HepG2 (cell line): ENCODE measurements around the gene GNGT2. TPM values are rescaled to one million over a fixed set of nuclear protein-coding genes. Genes with fewer than 3 reads are reported as not detected.

Experiments
- ATAC-seq: fragments of 200-7000 bp; cut with Tn5 transposase; 3 replicates; pipeline ENCODE4 v1.9.1; 2020; ENCODE audit warnings: mild to moderate bottlenecking, moderate library complexity
- BruUV-seq: library from RNA; stranded (reverse); fragments of 400-500 nt; replicated peaks from 2 replicates; lab custom pipeline; 2021; lab: Mats Ljungman, UMichigan
- CTCF ChIA-PET: fragments of 300-600 bp; formaldehyde crosslinking; extraction: SDS; loops from one replicate; lab custom pipeline; 2021; ENCODE audit warnings: low total read pairs, inconsistent platforms, low intra/inter-chr PET ratio; lab: Yijun Ruan, JAX
- POLR2A ChIA-PET: fragments of 350-600 bp; sonication (Branson Sonifier 250); formaldehyde crosslinking; loops from one replicate; lab custom pipeline; 2020; ENCODE audit warnings: antibody characterized with exemption, inconsistent platforms; lab: Yijun Ruan, JAX
- DNase-seq: peaks from one replicate; pipeline ENCODE4 v3.0.0-alpha.2; 2015; ENCODE audit warnings: low spot score
- FAIRE-seq: peaks from 3 replicates; lab custom pipeline; 2011; peaks lifted over from hg19 to GRCh38; lab: Jason Lieb, UNC
- H2AFZ ChIP-seq: one replicate; pipeline ENCODE4 v1.6.1; 2011; ENCODE audit warnings: low read length, inconsistent platforms
- H3K27ac ChIP-seq: fragments of 300-600 bp; 3 replicates; pipeline ENCODE4 v1.8.0; 2011; ENCODE audit warnings: mixed run types, mild to moderate bottlenecking, mixed read lengths, low read length, inconsistent platforms; ENCODE audit not compliant: insufficient read depth; ENCODE audit errors: extremely low read length
- H3K27me3 ChIP-seq, 2 experiments: fragments of 200-600 bp in 1 of 2; 2 replicates in 1 of 2; 3 replicates in 1 of 2; pipeline versions ENCODE4 v1.6.0 to v1.8.0; 2011; ENCODE audit warnings: low read length in 2 of 2, mild to moderate bottlenecking in 2 of 2, moderate library complexity in 2 of 2, inconsistent platforms in 1 of 2; ENCODE audit not compliant: insufficient read depth in 2 of 2, control insufficient read depth in 1 of 2
- H3K36me3 ChIP-seq, 2 experiments: fragments of 200-600 bp in 1 of 2; replicated peaks in 1 of 2; 2 replicates in 1 of 2; 3 replicates in 1 of 2; pipeline versions ENCODE4 v1.5.1 to v1.8.0; 2011; ENCODE audit warnings: low read length in 2 of 2, inconsistent platforms in 1 of 2; ENCODE audit not compliant: insufficient read depth in 2 of 2, control insufficient read depth in 1 of 2
- H3K4me1 ChIP-seq: 2 replicates; pipeline ENCODE4 v1.5.1; 2012; ENCODE audit warnings: low read length, inconsistent platforms; ENCODE audit not compliant: insufficient read depth
- H3K4me2 ChIP-seq: 2 replicates; pipeline ENCODE4 v1.6.0; 2011; ENCODE audit warnings: low read depth, low read length, inconsistent platforms
- H3K4me3 ChIP-seq, 3 experiments: fragments of 200-600 bp in 1 of 3; sonication (generic), shearing (Covaris generic) in 1 of 3; replicated peaks in 1 of 3; 2 replicates each; pipeline ENCODE4 v1.5.1; 2011 to 2016; ENCODE audit warnings: low read length in 3 of 3, inconsistent platforms in 2 of 3, low read depth in 2 of 3, mild to moderate bottlenecking in 2 of 3, control low read depth in 1 of 3, mixed read lengths in 1 of 3; ENCODE audit not compliant: insufficient read depth in 1 of 3
- H3K79me2 ChIP-seq: one replicate; pipeline ENCODE4 v1.6.1; 2011; ENCODE audit warnings: low read length, inconsistent platforms; ENCODE audit not compliant: insufficient read depth
- H3K9ac ChIP-seq: 2 replicates; pipeline ENCODE4 v1.6.0; 2011; ENCODE audit warnings: mild to moderate bottlenecking, low read depth, low read length, inconsistent platforms; ENCODE audit not compliant: insufficient read depth
- H3K9me3 ChIP-seq: 2 replicates; pipeline ENCODE4 v1.5.1; 2012; ENCODE audit warnings: mild to moderate bottlenecking, low read length
- H4K20me1 ChIP-seq: 2 replicates; pipeline ENCODE4 v1.6.0; 2011; ENCODE audit warnings: inconsistent platforms, mild to moderate bottlenecking, low read length, moderate library complexity; ENCODE audit not compliant: insufficient read depth
- EEA1 ChIP-seq: sonication (generic); formaldehyde crosslinking; IDR thresholded peaks from 2 replicates; pipeline ENCODE4 v1.5.1; 2020; ENCODE audit warnings: mild to moderate bottlenecking, missing genetic modification reagents, borderline replicate concordance
- KLF16 ChIP-seq, 2 experiments: sonication (generic) in 1 of 2; formaldehyde crosslinking in 1 of 2; IDR thresholded peaks; 2 replicates each; pipeline versions ENCODE4 v1.6.1 to v1.8.0; 2016 to 2023; ENCODE audit warnings: missing genetic modification reagents in 2 of 2, missing compliant biosample characterization in 1 of 2
- MEIS2 ChIP-seq: sonication (generic); formaldehyde crosslinking; IDR thresholded peaks from 2 replicates; pipeline ENCODE4 v1.9.0; 2021; ENCODE audit warnings: mild to moderate bottlenecking, missing genetic modification reagents
- NFE2 ChIP-seq: sonication (generic); formaldehyde crosslinking; IDR thresholded peaks from 2 replicates; pipeline ENCODE4 v1.4.0; 2020; ENCODE audit warnings: missing genetic modification reagents
- ZBTB1 ChIP-seq: sonication (generic); formaldehyde crosslinking; IDR thresholded peaks from 2 replicates; pipeline ENCODE4 v1.4.0; 2020; ENCODE audit warnings: missing genetic modification reagents, borderline replicate concordance
- ZNF44 ChIP-seq: sonication (generic); formaldehyde crosslinking; IDR thresholded peaks from 2 replicates; pipeline ENCODE4 v1.5.1; 2020; ENCODE audit warnings: mild to moderate bottlenecking, missing genetic modification reagents
- ZNF788 ChIP-seq: sonication (generic); formaldehyde crosslinking; IDR thresholded peaks from 2 replicates; pipeline ENCODE4 v1.5.0; 2020; ENCODE audit warnings: mild to moderate bottlenecking, missing genetic modification reagents, borderline replicate concordance
- ZNF839 ChIP-seq: sonication (generic); formaldehyde crosslinking; IDR thresholded peaks from 2 replicates; pipeline ENCODE4 v1.4.0; 2020; ENCODE audit warnings: missing genetic modification reagents, mild to moderate bottlenecking, borderline replicate concordance
- WGBS: methylation state at CpG from one replicate; pipeline ENCODE4 v1.1.6; 2017; ENCODE audit warnings: low lambda C conversion rate; 5-methylcytosine and 5-hydroxymethylcytosine counted together
- in situ Hi-C: cut with HindIII; loops from 2 replicates; pipeline ENCODE4 v1.10.0; 2017; ENCODE audit warnings: low pct_unique_long_range_greater_than_20kb; ENCODE audit not compliant: extremely low pct_ligation_motif_present
- intact Hi-C: fragments of 100-400 bp; cut with micrococcal nuclease; formaldehyde crosslinking; loops from one replicate; pipeline ENCODE4 v1.10.0; 2022; ENCODE audit not compliant: unreplicated experiment
- polyA plus RNA-seq, 8 experiments: library from polyadenylated mRNA; depleted of rRNA in 3 of 8; stranded (reverse) in 7 of 8; unstranded in 1 of 8; fragments of >200 nt; fragmentation: Illumina TruSeq in 4 of 8; extraction: Trizol in 4 of 8; gene quantifications; 2 replicates each; pipeline versions ENCODE4 v1.2.1 to v1.2.3, GENCODE V29; 2011 to 2016; ENCODE audit warnings: low read depth in 4 of 8, missing spikeins in 1 of 8, mixed read lengths in 1 of 8; ENCODE audit not compliant: insufficient read depth in 1 of 8
- total RNA-seq, 5 experiments: library from RNA; depleted of rRNA; stranded (reverse); fragments of >200 nt; fragmentation: Illumina TruSeq; extraction: Trizol; gene quantifications; 2 replicates each; pipeline ENCODE4 v1.2.3, GENCODE V29; 2016; ENCODE audit warnings: low read depth in 1 of 5
- TF ChIP-seq, protein P1 (sequence below), 2 experiments: IDR thresholded peaks; 2 replicates each; pipeline ENCODE4 v1.6.1; 2011 to 2012; ENCODE audit warnings: low read length in 2 of 2, borderline replicate concordance in 1 of 2, low read depth in 1 of 2, mild to moderate bottlenecking in 1 of 2, moderate library complexity in 1 of 2
- TF ChIP-seq, protein P2 (sequence below): sonication (generic); formaldehyde crosslinking; IDR thresholded peaks from 2 replicates; pipeline ENCODE4 v1.8.1; 2023; ENCODE audit warnings: mild to moderate bottlenecking, missing genetic modification reagents, borderline replicate concordance
- TF ChIP-seq, protein P3 (sequence below): sonication (generic); formaldehyde crosslinking; IDR thresholded peaks from 2 replicates; pipeline ENCODE4 v1.4.0; 2020; ENCODE audit warnings: missing genetic modification reagents
- TF ChIP-seq, protein P4 (sequence below): sonication (generic); formaldehyde crosslinking; IDR thresholded peaks from 2 replicates; pipeline ENCODE4 v1.5.0; 2020; ENCODE audit warnings: missing genetic modification reagents, mild to moderate bottlenecking, borderline replicate concordance

Gene GNGT2
- total and polyA plus RNA-seq, 2 of the 13 experiments (the other 11 are each of a cell fraction or from before 2014, with no cell fraction given): not detected

DNA sequence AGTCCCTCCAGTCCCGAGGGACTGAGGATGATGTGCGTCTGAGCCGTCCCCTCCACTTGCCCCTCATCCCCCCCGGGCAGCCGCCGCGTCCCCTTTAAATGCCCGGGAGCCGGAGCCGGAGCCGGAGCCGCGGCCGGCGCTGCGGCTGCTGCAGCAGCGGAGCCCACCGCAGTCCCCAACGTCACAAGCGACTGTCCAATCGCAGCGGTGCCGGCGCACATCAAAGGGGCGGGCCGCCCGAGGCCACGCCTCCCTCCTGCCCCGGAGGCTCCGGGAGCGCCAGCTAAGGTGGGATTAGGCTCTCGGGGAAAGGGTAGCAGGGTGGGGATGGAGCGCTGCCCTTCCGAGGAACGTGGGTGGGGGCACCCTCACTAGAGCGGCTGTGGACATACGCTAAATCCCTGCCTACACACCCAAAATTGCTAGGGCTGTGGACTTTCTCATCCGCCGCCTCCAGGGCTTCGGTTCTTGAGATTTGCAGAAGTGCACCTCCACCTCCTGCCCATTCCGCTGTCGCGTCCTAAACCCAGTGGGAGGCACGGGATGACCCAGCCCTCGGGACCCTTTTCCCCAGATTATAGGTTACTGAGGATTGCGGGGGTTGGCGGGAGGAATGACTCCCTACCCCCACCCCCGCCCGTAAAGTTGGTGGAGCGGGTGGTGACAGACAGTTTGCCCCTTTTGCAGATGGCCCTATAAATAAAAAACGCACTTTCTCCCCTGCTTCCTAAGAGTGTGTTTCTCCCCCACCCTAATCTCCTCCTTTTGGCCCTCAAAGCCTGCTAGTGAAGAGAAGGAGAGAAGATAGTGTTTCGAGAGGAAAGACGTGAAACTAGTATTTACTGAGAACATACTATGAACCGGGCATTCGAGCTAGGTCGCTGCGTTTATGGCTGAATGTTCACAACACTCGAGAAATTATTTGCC lies 20.5 kb upstream of the GNGT2 start, which contains the start of gene PHOSPHO1:
Gene PHOSPHO1 (minus strand): TSS at position 152 of the 927 bp plus-strand sequence. CDS start 4,096 bp downstream, outside the sequence.
- ChIA-PET POLR2A (no interaction called here), CTCF (no interaction called here)
- 7% methylated on average over 33 of the region's 58 CpGs for WGBS
- no TSS peak for BruUV-seq
- DNase-seq: peak; percentile 73
- no peak within 1 kb of the TSS for H2AFZ ChIP-seq
- H3K4me2 ChIP-seq: peak within 1 kb of the TSS; percentile 84
- FAIRE-seq: no peak
- H3K9ac ChIP-seq: peak within 1 kb of the TSS; percentile 3; the same call in 1 of the 2 replicates
- no peaks in the 10 kb centered on the region for H3K9me3 ChIP-seq
- H3K27me3 ChIP-seq: peaks cover 2 to 45% of the 10 kb centered on the region in 2 experiments; a peak in 4 of 5 replicates
- peak; percentile 89 for ATAC-seq
- in situ Hi-C loops: no loop called here
- no peaks in the 10 kb centered on the region for H3K79me2 ChIP-seq
- no peak within 1 kb of the TSS for H3K27ac ChIP-seq
- peaks cover 30% of the 10 kb centered on the region for H3K4me1 ChIP-seq
- H3K36me3 ChIP-seq: no peaks in the 10 kb centered on the region
- H4K20me1 ChIP-seq: no peaks in the 10 kb centered on the region
- intact Hi-C loops: no loop called here
- peak within 1 kb of the TSS; percentile 41 to 74 (median 70) for H3K4me3 ChIP-seq
- no peak for TF ChIP-seq ZBTB1 (CRISPR knock-in tag)
- 0 out of 2 replicates have a peak, but pooled peaks have one; percentile 52 for TF ChIP-seq ZNF44 (CRISPR knock-in tag)
- no peak for TF ChIP-seq MEIS2 (CRISPR knock-in tag)
- TF ChIP-seq EEA1 (CRISPR knock-in tag): no peak
- TF ChIP-seq, protein P1, sequence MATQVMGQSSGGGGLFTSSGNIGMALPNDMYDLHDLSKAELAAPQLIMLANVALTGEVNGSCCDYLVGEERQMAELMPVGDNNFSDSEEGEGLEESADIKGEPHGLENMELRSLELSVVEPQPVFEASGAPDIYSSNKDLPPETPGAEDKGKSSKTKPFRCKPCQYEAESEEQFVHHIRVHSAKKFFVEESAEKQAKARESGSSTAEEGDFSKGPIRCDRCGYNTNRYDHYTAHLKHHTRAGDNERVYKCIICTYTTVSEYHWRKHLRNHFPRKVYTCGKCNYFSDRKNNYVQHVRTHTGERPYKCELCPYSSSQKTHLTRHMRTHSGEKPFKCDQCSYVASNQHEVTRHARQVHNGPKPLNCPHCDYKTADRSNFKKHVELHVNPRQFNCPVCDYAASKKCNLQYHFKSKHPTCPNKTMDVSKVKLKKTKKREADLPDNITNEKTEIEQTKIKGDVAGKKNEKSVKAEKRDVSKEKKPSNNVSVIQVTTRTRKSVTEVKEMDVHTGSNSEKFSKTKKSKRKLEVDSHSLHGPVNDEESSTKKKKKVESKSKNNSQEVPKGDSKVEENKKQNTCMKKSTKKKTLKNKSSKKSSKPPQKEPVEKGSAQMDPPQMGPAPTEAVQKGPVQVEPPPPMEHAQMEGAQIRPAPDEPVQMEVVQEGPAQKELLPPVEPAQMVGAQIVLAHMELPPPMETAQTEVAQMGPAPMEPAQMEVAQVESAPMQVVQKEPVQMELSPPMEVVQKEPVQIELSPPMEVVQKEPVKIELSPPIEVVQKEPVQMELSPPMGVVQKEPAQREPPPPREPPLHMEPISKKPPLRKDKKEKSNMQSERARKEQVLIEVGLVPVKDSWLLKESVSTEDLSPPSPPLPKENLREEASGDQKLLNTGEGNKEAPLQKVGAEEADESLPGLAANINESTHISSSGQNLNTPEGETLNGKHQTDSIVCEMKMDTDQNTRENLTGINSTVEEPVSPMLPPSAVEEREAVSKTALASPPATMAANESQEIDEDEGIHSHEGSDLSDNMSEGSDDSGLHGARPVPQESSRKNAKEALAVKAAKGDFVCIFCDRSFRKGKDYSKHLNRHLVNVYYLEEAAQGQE (IDR thresholded peaks at IDR 0.05; ENCODE audit: borderline replicate concordance in 1 of 2, low read depth in 1 of 2, low read length in 2 of 2): no peak
- no peak for TF ChIP-seq ZNF839
- TF ChIP-seq, protein P2, sequence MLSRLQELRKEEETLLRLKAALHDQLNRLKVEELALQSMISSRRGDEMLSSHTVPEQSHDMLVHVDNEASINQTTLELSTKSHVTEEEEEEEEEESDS (CRISPR knock-in tag): no peak
- TF ChIP-seq, protein P3, sequence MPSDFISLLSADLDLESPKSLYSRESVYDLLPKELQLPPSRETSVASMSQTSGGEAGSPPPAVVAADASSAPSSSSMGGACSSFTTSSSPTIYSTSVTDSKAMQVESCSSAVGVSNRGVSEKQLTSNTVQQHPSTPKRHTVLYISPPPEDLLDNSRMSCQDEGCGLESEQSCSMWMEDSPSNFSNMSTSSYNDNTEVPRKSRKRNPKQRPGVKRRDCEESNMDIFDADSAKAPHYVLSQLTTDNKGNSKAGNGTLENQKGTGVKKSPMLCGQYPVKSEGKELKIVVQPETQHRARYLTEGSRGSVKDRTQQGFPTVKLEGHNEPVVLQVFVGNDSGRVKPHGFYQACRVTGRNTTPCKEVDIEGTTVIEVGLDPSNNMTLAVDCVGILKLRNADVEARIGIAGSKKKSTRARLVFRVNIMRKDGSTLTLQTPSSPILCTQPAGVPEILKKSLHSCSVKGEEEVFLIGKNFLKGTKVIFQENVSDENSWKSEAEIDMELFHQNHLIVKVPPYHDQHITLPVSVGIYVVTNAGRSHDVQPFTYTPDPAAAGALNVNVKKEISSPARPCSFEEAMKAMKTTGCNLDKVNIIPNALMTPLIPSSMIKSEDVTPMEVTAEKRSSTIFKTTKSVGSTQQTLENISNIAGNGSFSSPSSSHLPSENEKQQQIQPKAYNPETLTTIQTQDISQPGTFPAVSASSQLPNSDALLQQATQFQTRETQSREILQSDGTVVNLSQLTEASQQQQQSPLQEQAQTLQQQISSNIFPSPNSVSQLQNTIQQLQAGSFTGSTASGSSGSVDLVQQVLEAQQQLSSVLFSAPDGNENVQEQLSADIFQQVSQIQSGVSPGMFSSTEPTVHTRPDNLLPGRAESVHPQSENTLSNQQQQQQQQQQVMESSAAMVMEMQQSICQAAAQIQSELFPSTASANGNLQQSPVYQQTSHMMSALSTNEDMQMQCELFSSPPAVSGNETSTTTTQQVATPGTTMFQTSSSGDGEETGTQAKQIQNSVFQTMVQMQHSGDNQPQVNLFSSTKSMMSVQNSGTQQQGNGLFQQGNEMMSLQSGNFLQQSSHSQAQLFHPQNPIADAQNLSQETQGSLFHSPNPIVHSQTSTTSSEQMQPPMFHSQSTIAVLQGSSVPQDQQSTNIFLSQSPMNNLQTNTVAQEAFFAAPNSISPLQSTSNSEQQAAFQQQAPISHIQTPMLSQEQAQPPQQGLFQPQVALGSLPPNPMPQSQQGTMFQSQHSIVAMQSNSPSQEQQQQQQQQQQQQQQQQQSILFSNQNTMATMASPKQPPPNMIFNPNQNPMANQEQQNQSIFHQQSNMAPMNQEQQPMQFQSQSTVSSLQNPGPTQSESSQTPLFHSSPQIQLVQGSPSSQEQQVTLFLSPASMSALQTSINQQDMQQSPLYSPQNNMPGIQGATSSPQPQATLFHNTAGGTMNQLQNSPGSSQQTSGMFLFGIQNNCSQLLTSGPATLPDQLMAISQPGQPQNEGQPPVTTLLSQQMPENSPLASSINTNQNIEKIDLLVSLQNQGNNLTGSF: no peak
- no peak for TF ChIP-seq KLF16 (CRISPR knock-in tag; IDR thresholded peaks at IDR 0.05)
- TF ChIP-seq, protein P4, sequence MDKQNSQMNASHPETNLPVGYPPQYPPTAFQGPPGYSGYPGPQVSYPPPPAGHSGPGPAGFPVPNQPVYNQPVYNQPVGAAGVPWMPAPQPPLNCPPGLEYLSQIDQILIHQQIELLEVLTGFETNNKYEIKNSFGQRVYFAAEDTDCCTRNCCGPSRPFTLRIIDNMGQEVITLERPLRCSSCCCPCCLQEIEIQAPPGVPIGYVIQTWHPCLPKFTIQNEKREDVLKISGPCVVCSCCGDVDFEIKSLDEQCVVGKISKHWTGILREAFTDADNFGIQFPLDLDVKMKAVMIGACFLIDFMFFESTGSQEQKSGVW (CRISPR knock-in tag): no peak
- TF ChIP-seq NFE2 (CRISPR knock-in tag): no peak
- no peak for TF ChIP-seq ZNF788 (CRISPR knock-in tag)
